Activated CD4-positive, alpha-beta T cell treated with anti-CD3 and anti-CD28 coated beads, Interleukin-2, amount 10 ng/mL, durations not matched to agents 24 days and 14 days (primary cell): ENCODE data around the gene CDC42BPB. TPM values are rescaled to one million over a fixed set of nuclear protein-coding genes. Genes with fewer than 3 reads are reported as not detected.
"Not testable (repeated sequence)": the region's sequence is repeated elsewhere in the genome, so short reads cannot be mapped to it uniquely, and the experiment has no call there.

Experiments used
- DNase-seq: peaks from one replicate; pipeline ENCODE4 v3.0.0; 2022
- H3K27ac Mint-ChIP-seq: one replicate; pipeline ENCODE4 v1.8.0; 2022; ENCODE audit warnings: mild to moderate bottlenecking, mixed read lengths
- H3K27me3 Mint-ChIP-seq: one replicate; pipeline ENCODE4 v1.8.0; 2022; ENCODE audit warnings: mixed read lengths
- H3K36me3 Mint-ChIP-seq: one replicate; pipeline ENCODE4 v1.8.0; 2022; ENCODE audit warnings: low read depth, mild to moderate bottlenecking, mixed read lengths
- H3K4me1 Mint-ChIP-seq: one replicate; pipeline ENCODE4 v1.8.0; 2021; ENCODE audit warnings: mixed read lengths
- H3K4me3 Mint-ChIP-seq: one replicate; pipeline ENCODE4 v1.8.0; 2022; ENCODE audit warnings: mild to moderate bottlenecking, moderate library complexity, mixed read lengths
- H3K9me3 Mint-ChIP-seq: one replicate; pipeline ENCODE4 v1.8.0; 2021; ENCODE audit warnings: mixed read lengths
- intact Hi-C: fragments of 100-400 bp; cut with micrococcal nuclease; formaldehyde crosslinking; loops from one replicate; pipeline ENCODE4 v1.15.1; 2023
- total RNA-seq: library from RNA; stranded (reverse); gene quantifications from 2 replicates; pipeline ENCODE4 v1.2.3, GENCODE V29; 2022

CDC42BPB gene
- total RNA-seq, 1 donor from 2014 or later = 1.7 TPM

DNA sequence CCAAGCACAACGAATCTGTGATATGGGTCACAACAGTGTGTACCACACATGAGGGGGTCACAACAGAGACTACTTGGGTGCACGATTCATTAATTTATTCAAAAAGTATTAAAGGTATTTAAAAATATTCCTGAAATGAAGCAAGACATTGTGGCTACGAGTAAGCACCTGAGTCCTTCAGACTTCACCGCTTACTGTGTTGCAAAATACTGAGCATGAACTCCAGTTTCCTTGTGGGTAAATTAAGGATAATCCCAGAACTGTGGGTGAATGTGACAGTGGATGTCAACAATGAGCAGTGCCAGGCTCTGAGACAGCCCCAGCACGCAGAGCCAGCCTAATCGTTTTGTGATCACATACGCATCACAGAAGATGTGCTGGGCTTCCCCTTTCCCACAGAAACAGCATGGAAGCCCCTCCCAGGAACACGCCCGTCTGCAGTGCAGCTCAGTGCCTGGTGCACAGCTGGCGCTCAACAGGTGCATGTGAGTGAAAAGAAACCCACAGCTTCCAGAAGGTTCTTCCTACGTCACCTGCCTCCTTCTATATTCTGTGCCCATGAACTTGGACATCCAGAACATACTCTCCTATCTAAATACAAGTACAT lies 29.1 kb downstream of the CDC42BPB start:
- Mint-ChIP-seq H3K36me3 (no peaks in the 10 kb centered on the region), H3K27ac (no peak overlapping the region), H3K4me1 (no peaks in the 10 kb centered on the region), H3K27me3 (peaks cover 13% of the 10 kb centered on the region), H3K9me3 (no peaks in the 10 kb centered on the region), H3K4me3 (no peak overlapping the region)
- intact Hi-C loops = no loop called here
- no peak for DNase-seq

- Mint-ChIP-seq H3K36me3 (no peaks in the 10 kb centered on the region), H3K27me3 (peaks cover 13% of the 10 kb centered on the region), H3K4me3 (no peak overlapping the region), H3K27ac (no peak overlapping the region), H3K9me3 (no peaks in the 10 kb centered on the region), H3K4me1 (no peaks in the 10 kb centered on the region)
- intact Hi-C loops = no loop called here
- no peak for DNase-seq
These were observed 29.9 kb downstream of the CDC42BPB start for GRCh38 chr14:103027451-103027850.

- no peak for DNase-seq
- intact Hi-C loops = no loop called here
- Mint-ChIP-seq H3K27ac (no peak overlapping the region), H3K4me3 (no peak overlapping the region), H3K27me3 (peaks cover 13% of the 10 kb centered on the region), H3K9me3 (no peaks in the 10 kb centered on the region), H3K4me1 (no peaks in the 10 kb centered on the region), H3K36me3 (no peaks in the 10 kb centered on the region)
These were observed 30.4 kb downstream of the CDC42BPB start for GRCh38 chr14:103026988-103027387.

DNA sequence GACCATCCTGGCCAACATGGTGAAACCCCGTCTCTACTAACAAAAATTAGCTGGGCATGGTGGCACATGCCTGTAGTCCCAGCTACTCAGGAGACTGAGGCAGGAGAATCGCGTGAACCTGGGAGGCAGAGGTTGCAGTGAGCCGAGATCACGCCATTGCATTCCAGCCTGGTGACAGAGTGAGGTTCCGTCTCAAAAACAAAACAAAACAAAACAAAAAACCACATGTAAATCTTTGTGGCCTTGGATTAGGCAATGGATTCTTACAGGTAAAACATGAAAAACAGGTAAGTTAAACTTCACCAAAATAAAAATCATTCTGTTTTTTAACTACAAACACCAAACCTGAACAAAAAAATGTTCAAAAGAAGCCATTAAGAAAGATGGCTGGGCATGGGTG lies 31.2 kb downstream of the CDC42BPB start:
- H3K4me1 Mint-ChIP-seq, H3K27ac Mint-ChIP-seq, intact Hi-C loops: not testable (repeated sequence)

GRCh38 chr14:103023881-103024473 lies 33.4 kb downstream of the CDC42BPB start:
- Mint-ChIP-seq H3K36me3 (no peaks in the 10 kb centered on the region), H3K9me3 (no peaks in the 10 kb centered on the region), H3K27me3 (peaks cover 15% of the 10 kb centered on the region), H3K4me1 (no peaks in the 10 kb centered on the region), H3K27ac (no peak overlapping the region), H3K4me3 (no peak overlapping the region)
- DNase-seq = no peak
- intact Hi-C loops = no loop called here

More for the DNA sequence above, 31.2 kb downstream of the CDC42BPB start:
- H3K4me3 Mint-ChIP-seq, DNase-seq, H3K9me3 Mint-ChIP-seq, H3K36me3 Mint-ChIP-seq: not testable (repeated sequence)
- peaks cover 13% of the 10 kb centered on the region for H3K27me3 Mint-ChIP-seq

GRCh38 chr14:103022685-103023044 lies 34.7 kb downstream of the CDC42BPB start:
- no peaks in the 10 kb centered on the region for H3K9me3 Mint-ChIP-seq
- peaks cover 15% of the 10 kb centered on the region for H3K27me3 Mint-ChIP-seq
- no peak for DNase-seq
- no peaks in the 10 kb centered on the region for H3K4me1 Mint-ChIP-seq
- intact Hi-C loops = no loop called here
- H3K27ac Mint-ChIP-seq = no peak overlapping the region
- H3K36me3 Mint-ChIP-seq = no peaks in the 10 kb centered on the region
- H3K4me3 Mint-ChIP-seq = no peak overlapping the region

DNA sequence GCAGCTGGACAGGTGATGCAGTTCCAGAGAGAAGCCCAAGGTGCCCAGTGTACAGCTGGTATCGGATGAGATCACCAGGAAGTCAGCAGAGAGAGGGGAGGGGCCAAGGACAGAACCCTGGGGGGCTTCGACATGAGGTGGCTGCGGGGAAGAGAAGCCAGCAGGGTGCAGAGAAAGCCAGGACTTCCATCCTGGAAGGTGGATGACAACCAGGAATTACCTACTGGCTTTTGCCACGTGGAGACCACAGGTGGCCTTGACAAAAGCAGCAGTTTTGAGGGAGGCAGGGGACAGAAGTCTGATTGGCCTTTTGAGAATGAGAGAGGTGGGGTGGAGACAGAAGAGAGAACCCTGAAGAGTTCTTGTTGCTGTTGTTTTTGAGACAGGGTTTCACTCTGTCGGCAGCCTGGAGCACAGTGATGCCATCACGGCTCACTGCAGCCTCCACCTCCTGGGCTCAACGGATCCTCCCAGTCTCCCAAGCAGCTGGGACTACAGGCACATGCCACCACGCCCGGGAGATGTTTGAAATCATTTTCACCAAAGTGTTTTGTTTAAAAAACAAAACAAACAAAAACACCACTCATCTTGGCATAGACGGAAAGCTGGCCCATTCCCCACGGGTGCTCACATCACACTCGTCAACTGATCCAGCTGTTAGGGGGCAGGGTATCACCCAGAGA lies 35.2 kb downstream of the CDC42BPB start:
- H3K27ac Mint-ChIP-seq = no peak overlapping the region
- H3K4me3 Mint-ChIP-seq = no peak overlapping the region
- H3K36me3 Mint-ChIP-seq = no peaks in the 10 kb centered on the region
- no peaks in the 10 kb centered on the region for H3K9me3 Mint-ChIP-seq
- no peak for DNase-seq
- intact Hi-C loops = no loop called here
- no peaks in the 10 kb centered on the region for H3K4me1 Mint-ChIP-seq
- peaks cover 13% of the 10 kb centered on the region for H3K27me3 Mint-ChIP-seq

DNA sequence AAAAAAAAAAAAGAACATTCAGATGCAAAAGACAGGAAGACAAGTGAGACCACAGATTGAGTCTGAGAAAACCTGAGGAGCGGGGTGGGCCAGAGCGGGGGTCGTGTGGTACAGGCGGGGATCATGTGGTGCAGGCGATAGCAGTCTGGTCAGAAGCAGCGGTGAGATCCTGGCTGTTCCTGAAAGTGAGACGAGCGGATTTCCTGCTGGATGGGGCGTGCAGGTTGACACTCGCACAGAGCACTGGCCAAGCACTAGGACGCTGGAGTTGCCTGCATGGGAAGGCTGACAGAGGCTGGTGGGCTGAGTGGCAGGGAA lies 35.7 kb downstream of the CDC42BPB start:
- H3K9me3 Mint-ChIP-seq = no peaks in the 10 kb centered on the region
- intact Hi-C loops = no loop called here
- H3K36me3 Mint-ChIP-seq = no peaks in the 10 kb centered on the region
- H3K27ac Mint-ChIP-seq = no peak overlapping the region
- H3K4me1 Mint-ChIP-seq = no peaks in the 10 kb centered on the region
- peaks cover 9% of the 10 kb centered on the region for H3K27me3 Mint-ChIP-seq
- no peak for DNase-seq
- H3K4me3 Mint-ChIP-seq = no peak overlapping the region

GRCh38 chr14:103020271-103021170 lies 36.8 kb downstream of the CDC42BPB start:
- peaks cover 9% of the 10 kb centered on the region for H3K27me3 Mint-ChIP-seq
- no peaks in the 10 kb centered on the region for H3K36me3 Mint-ChIP-seq
- no peak overlapping the region for H3K4me3 Mint-ChIP-seq
- intact Hi-C loops = no loop called here
- no peak for DNase-seq
- no peak overlapping the region for H3K27ac Mint-ChIP-seq
- no peaks in the 10 kb centered on the region for H3K9me3 Mint-ChIP-seq
- H3K4me1 Mint-ChIP-seq = no peaks in the 10 kb centered on the region

- Mint-ChIP-seq H3K36me3 (no peaks in the 10 kb centered on the region), H3K4me3 (no peak overlapping the region), H3K9me3 (no peaks in the 10 kb centered on the region), H3K27me3 (peaks cover 11% of the 10 kb centered on the region), H3K27ac (no peak overlapping the region), H3K4me1 (peaks cover 2% of the 10 kb centered on the region)
- no peak for DNase-seq
- intact Hi-C loops = no loop called here
These were observed 37.5 kb downstream of the CDC42BPB start for GRCh38 chr14:103019826-103020225.

DNA sequence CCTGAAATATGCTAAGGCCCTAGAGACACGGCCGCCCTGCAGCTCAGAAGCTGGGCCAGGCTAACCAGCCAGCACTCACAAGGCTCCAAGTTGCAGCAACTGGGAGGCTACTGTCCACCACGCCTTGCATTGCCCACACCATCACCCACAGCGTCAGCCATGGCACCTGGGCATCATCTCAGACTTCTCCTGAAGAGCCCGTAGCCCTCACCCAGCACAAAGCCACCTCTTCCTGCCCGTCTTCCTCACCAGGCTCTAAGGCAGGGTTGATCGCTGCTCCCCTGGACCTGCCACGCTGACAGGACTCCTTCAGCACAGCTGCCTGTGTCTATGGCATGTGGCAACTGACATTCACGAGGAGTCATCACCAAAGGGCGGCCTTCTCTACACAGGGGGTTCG lies 38.1 kb downstream of the CDC42BPB start:
- H3K4me3 Mint-ChIP-seq = no peak overlapping the region

DNA sequence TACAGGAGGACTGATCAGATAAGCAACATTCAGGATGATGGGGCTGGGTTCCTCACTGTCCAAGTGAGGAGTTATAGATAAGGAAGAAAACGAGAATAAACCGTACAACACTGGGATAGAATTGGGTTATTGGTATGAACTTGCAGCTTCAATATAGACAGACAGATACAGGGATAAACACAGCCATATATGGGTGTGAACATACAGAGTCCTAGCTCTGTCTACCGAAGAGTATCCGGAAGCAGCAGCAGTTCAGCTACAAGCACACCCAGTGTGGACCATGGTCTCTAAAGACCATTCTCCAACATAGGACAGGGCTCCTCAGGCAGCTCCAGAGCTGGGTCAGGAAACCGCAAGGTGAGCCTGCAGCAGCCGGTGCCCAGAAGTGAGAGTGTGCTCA lies 40.8 kb downstream of the CDC42BPB start:
- Mint-ChIP-seq H3K4me1 (peaks cover 6% of the 10 kb centered on the region), H3K36me3 (no peaks in the 10 kb centered on the region), H3K27me3 (peaks cover 4% of the 10 kb centered on the region), H3K4me3 (no peak overlapping the region), H3K27ac (no peak overlapping the region), H3K9me3 (no peaks in the 10 kb centered on the region)
- no peak for DNase-seq
- intact Hi-C loops = no loop called here

More for the DNA sequence above, 38.1 kb downstream of the CDC42BPB start:
- Mint-ChIP-seq H3K4me1 (peaks cover 6% of the 10 kb centered on the region), H3K36me3 (no peaks in the 10 kb centered on the region), H3K27ac (no peak overlapping the region), H3K27me3 (peaks cover 10% of the 10 kb centered on the region), H3K9me3 (no peaks in the 10 kb centered on the region)
- no peak for DNase-seq
- intact Hi-C loops = no loop called here

- Mint-ChIP-seq H3K36me3 (no peaks in the 10 kb centered on the region), H3K4me1 (peaks cover 6% of the 10 kb centered on the region), H3K9me3 (no peaks in the 10 kb centered on the region), H3K27me3 (peaks cover 4% of the 10 kb centered on the region), H3K4me3 (no peak overlapping the region), H3K27ac (no peak overlapping the region)
- intact Hi-C loops = no loop called here
- no peak for DNase-seq
These were observed 41.3 kb downstream of the CDC42BPB start for GRCh38 chr14:103016071-103016470.

DNA sequence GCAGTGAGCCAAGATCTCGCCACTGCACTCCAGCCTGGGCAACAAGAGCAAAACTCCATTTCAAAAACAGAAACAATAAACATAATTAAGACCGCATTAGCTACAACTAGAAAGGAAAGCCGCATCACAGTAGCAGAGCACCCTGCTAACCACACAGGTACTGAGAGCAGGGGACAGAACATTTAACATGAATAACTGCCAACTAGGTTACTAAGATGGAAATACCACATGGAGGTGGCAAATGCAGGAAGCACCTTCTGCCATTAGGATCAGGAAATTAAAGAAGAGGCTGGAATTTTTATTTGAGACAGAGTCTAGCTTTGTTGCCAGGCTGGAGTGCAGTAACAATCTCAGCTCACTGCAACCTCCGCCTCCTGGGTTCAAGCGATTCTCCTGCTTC lies 41.9 kb downstream of the CDC42BPB start:
- intact Hi-C loops = no loop called here
- Mint-ChIP-seq H3K36me3 (no peaks in the 10 kb centered on the region), H3K4me3 (no peak overlapping the region), H3K4me1 (peaks cover 6% of the 10 kb centered on the region), H3K27me3 (peaks cover 4% of the 10 kb centered on the region), H3K9me3 (no peaks in the 10 kb centered on the region), H3K27ac (no peak overlapping the region)
- DNase-seq = no peak
